IPS-18a (cell line): ENCODE measurements around the gene CPNE5.

ENCODE experiments used
- H3K27ac ChIP-seq: one replicate; pipeline ENCODE4 v1.5.1; 2013; ENCODE audit warnings: low read length
- H3K27me3 ChIP-seq: one replicate; pipeline ENCODE4 v1.6.1; 2013; ENCODE audit warnings: mild to moderate bottlenecking, low read length; ENCODE audit not compliant: control insufficient read depth, insufficient read depth
- H3K36me3 ChIP-seq: one replicate; pipeline ENCODE4 v1.6.1; 2013; ENCODE audit warnings: low read depth, low read length; ENCODE audit not compliant: control insufficient read depth
- H3K4me1 ChIP-seq: one replicate; pipeline ENCODE4 v1.6.1; 2013; ENCODE audit warnings: low read depth, low read length; ENCODE audit not compliant: control insufficient read depth
- H3K4me3 ChIP-seq: one replicate; pipeline ENCODE4 v1.5.1; 2013; ENCODE audit warnings: low read length
- H3K9ac ChIP-seq: one replicate; pipeline ENCODE4 v1.6.1; 2013; ENCODE audit warnings: mild to moderate bottlenecking, low read length, moderate library complexity
- H3K9me3 ChIP-seq: one replicate; pipeline ENCODE4 v1.6.1; 2013; ENCODE audit warnings: low read depth, low read length; ENCODE audit not compliant: control insufficient read depth

CPNE5 gene

GRCh38 chr6:36762123-36762522 lies 77.1 kb downstream of the CPNE5 start:
- Histone ChIP-seq H3K27ac (no peak overlapping the region), H3K9me3 (no peaks in the 10 kb centered on the region), H3K9ac (no peak overlapping the region), H3K4me3 (no peak overlapping the region), H3K4me1 (peaks cover 3% of the 10 kb centered on the region), H3K36me3 (no peaks in the 10 kb centered on the region), H3K27me3 (no peaks in the 10 kb centered on the region)

- H3K4me1 ChIP-seq: peaks cover 3% of the 10 kb centered on the region
These were observed 78.4 kb downstream of the CPNE5 start for GRCh38 chr6:36760685-36761435.

GRCh38 chr6:36759148-36759759 lies 80.0 kb downstream of the CPNE5 start:
- Histone ChIP-seq H3K4me1 (peaks cover 2% of the 10 kb centered on the region), H3K27me3 (no peaks in the 10 kb centered on the region), H3K9ac (no peak overlapping the region), H3K27ac (no peak overlapping the region), H3K36me3 (no peaks in the 10 kb centered on the region), H3K9me3 (no peaks in the 10 kb centered on the region), H3K4me3 (no peak overlapping the region)

More at GRCh38 chr6:36760685-36761435, 78.4 kb downstream of the CPNE5 start:
- H3K9ac ChIP-seq: no peak overlapping the region
- H3K36me3 ChIP-seq: no peaks in the 10 kb centered on the region
- H3K4me3 ChIP-seq: no peak overlapping the region
- no peaks in the 10 kb centered on the region for H3K27me3 ChIP-seq
- no peak overlapping the region for H3K27ac ChIP-seq
- no peaks in the 10 kb centered on the region for H3K9me3 ChIP-seq

- no peak overlapping the region for H3K4me3 ChIP-seq
- H3K27me3 ChIP-seq: no peaks in the 10 kb centered on the region
- no peak overlapping the region for H3K27ac ChIP-seq
- no peaks in the 10 kb centered on the region for H3K9me3 ChIP-seq
- no peak overlapping the region for H3K9ac ChIP-seq
- peaks cover 2% of the 10 kb centered on the region for H3K4me1 ChIP-seq
- no peaks in the 10 kb centered on the region for H3K36me3 ChIP-seq
These were observed 80.6 kb downstream of the CPNE5 start for GRCh38 chr6:36758516-36759147.

- no peak overlapping the region for H3K4me3 ChIP-seq
- H3K27me3 ChIP-seq: no peaks in the 10 kb centered on the region
- no peak overlapping the region for H3K9ac ChIP-seq
- H3K4me1 ChIP-seq: peaks cover 3% of the 10 kb centered on the region
- no peaks in the 10 kb centered on the region for H3K9me3 ChIP-seq
- no peak overlapping the region for H3K27ac ChIP-seq
- H3K36me3 ChIP-seq: no peaks in the 10 kb centered on the region
These were observed 81.2 kb downstream of the CPNE5 start for GRCh38 chr6:36757943-36758508.

- Histone ChIP-seq H3K27me3 (no peaks in the 10 kb centered on the region), H3K4me3 (no peak overlapping the region), H3K4me1 (peaks cover 3% of the 10 kb centered on the region), H3K36me3 (no peaks in the 10 kb centered on the region), H3K9me3 (no peaks in the 10 kb centered on the region), H3K9ac (no peak overlapping the region), H3K27ac (no peak overlapping the region)
These were observed 82.0 kb downstream of the CPNE5 start for GRCh38 chr6:36757206-36757605.

- Histone ChIP-seq H3K4me1 (peaks cover 3% of the 10 kb centered on the region), H3K27ac (no peak overlapping the region), H3K9me3 (no peaks in the 10 kb centered on the region), H3K9ac (no peak overlapping the region), H3K27me3 (no peaks in the 10 kb centered on the region), H3K36me3 (no peaks in the 10 kb centered on the region), H3K4me3 (no peak overlapping the region)
These were observed 82.5 kb downstream of the CPNE5 start for GRCh38 chr6:36756786-36757185.

GRCh38 chr6:36755435-36756348 lies 83.6 kb downstream of the CPNE5 start:
- Histone ChIP-seq H3K9me3 (no peaks in the 10 kb centered on the region), H3K36me3 (no peaks in the 10 kb centered on the region), H3K4me3 (no peak overlapping the region), H3K27ac (no peak overlapping the region), H3K27me3 (no peaks in the 10 kb centered on the region), H3K9ac (no peak overlapping the region), H3K4me1 (peaks cover 3% of the 10 kb centered on the region)

- Histone ChIP-seq H3K27ac (no peak overlapping the region), H3K4me3 (no peak overlapping the region), H3K9me3 (no peaks in the 10 kb centered on the region), H3K36me3 (no peaks in the 10 kb centered on the region), H3K4me1 (peaks cover 3% of the 10 kb centered on the region), H3K27me3 (no peaks in the 10 kb centered on the region), H3K9ac (no peak overlapping the region)
These were observed 84.4 kb downstream of the CPNE5 start for GRCh38 chr6:36754582-36755434.

GRCh38 chr6:36753671-36754405 lies 85.4 kb downstream of the CPNE5 start:
- Histone ChIP-seq H3K36me3 (no peaks in the 10 kb centered on the region), H3K9ac (no peak overlapping the region), H3K9me3 (no peaks in the 10 kb centered on the region), H3K27me3 (no peaks in the 10 kb centered on the region), H3K4me3 (no peak overlapping the region), H3K4me1 (peaks cover 3% of the 10 kb centered on the region), H3K27ac (no peak overlapping the region)
